ENCODE results near the gene CDADC1. TPM values are rescaled to one million over a fixed set of nuclear protein-coding genes. Genes with fewer than 3 reads are reported as not detected.

Gene CDADC1
- total RNA-seq, 4 donors from 2014 or later: 1.1 to 4.0 (median 2.8) TPM

- H3K27ac ChIP-seq: no peak overlapping the region
- DNase-seq: no peak
- peaks cover 6 to 30% (median 15%) of the 10 kb centered on the region in 3 donors for H3K4me1 ChIP-seq
- H3K4me3 ChIP-seq: no peak overlapping the region
- peaks cover 3 to 65% (median 15%) of the 10 kb centered on the region in 4 donors for H3K27me3 ChIP-seq
- H3K9me3 ChIP-seq: no peaks in the 10 kb centered on the region
- H3K36me3 ChIP-seq: no peaks in the 10 kb centered on the region
- intact Hi-C loops (cut with DNase I): no loop called here
- TF ChIP-seq CTCF (IDR thresholded peaks at IDR 0.05) (no peak), POLR2A (IDR thresholded peaks at IDR 0.05) (no peak)
- WGBS, 2 donors: 22 to 37% methylated on average over 20 to 21 of the region's 25 CpGs
Observed at GRCh38 chr13:49218493-49219051, 29.2 kb upstream of the CDADC1 start.

- Histone ChIP-seq H3K27ac (no peak overlapping the region), H3K9me3 (no peaks in the 10 kb centered on the region), H3K27me3 (peaks cover 3 to 72% (median 15%) of the 10 kb centered on the region in 4 donors), H3K4me1 (peaks cover 6 to 30% (median 15%) of the 10 kb centered on the region in 3 donors), H3K4me3 (peak overlapping the region; percentile 36 to 67 (median 47)), H3K36me3 (no peaks in the 10 kb centered on the region)
- WGBS, 2 donors: 24 to 40% methylated on average over 9 to 10 of the region's 17 CpGs
- TF ChIP-seq CTCF (IDR thresholded peaks at IDR 0.05) (no peak), POLR2A (IDR thresholded peaks at IDR 0.05) (no peak)
- DNase-seq: no peak
- intact Hi-C loops (cut with DNase I): no loop called here
Observed at GRCh38 chr13:49219647-49220035, 28.1 kb upstream of the CDADC1 start.

- Histone ChIP-seq H3K4me1 (peaks cover 6 to 30% (median 15%) of the 10 kb centered on the region in 3 donors), H3K27ac (no peak within 1 kb of the TSS), H3K4me3 (peak within 1 kb of the TSS; percentile 36 to 67 (median 47)), H3K27me3 (peaks cover 3 to 74% (median 15%) of the 10 kb centered on the region in 4 donors), H3K9me3 (no peaks in the 10 kb centered on the region), H3K36me3 (no peaks in the 10 kb centered on the region)
- 15 to 17% methylated on average over 8 to 15 of the region's 111 CpGs for WGBS, 2 donors
- intact Hi-C loops (cut with DNase I): no loop called here
- TF ChIP-seq CTCF (IDR thresholded peaks at IDR 0.05) (no peak), POLR2A (IDR thresholded peaks at IDR 0.05) (no peak)
- no peak for DNase-seq
Observed at GRCh38 chr13:49220036-49220855, 27.5 kb upstream of the CDADC1 start, which contains the start of gene MLNR. MLNR (plus strand) TSS chr13:49220338; CDS start chr13:49220338, 0 bp downstream.

GRCh38 chr13:49220856-49221589 lies 26.7 kb upstream of the CDADC1 start:
- Histone ChIP-seq H3K4me3 (peak overlapping the region in 2 of 4 donors; percentile 57 to 67), H3K4me1 (peaks cover 6 to 30% (median 15%) of the 10 kb centered on the region in 3 donors), H3K27ac (no peak overlapping the region), H3K36me3 (no peaks in the 10 kb centered on the region), H3K9me3 (no peaks in the 10 kb centered on the region), H3K27me3 (peaks cover 3 to 74% (median 15%) of the 10 kb centered on the region in 4 donors)
- no peak for TF ChIP-seq POLR2A (IDR thresholded peaks at IDR 0.05)
- TF ChIP-seq CTCF (IDR thresholded peaks at IDR 0.05): no peak
- WGBS, 2 donors: 39% methylated on average over 19 of the region's 73 CpGs; no CpG with 5 or more reads in 1 of the 2 donors
- intact Hi-C loops (cut with DNase I): no loop called here
- DNase-seq: no peak

Data from esophagus squamous epithelium (tissue), 5 donors.